ENCODE results near the gene ZNF410. TPM values are rescaled to one million over a fixed set of nuclear protein-coding genes. Genes with fewer than 3 reads are reported as not detected.

The ZNF410 gene
- total and polyA plus RNA-seq, 10 donors: 28.0 to 52.7 (median 46.0) TPM

DNA sequence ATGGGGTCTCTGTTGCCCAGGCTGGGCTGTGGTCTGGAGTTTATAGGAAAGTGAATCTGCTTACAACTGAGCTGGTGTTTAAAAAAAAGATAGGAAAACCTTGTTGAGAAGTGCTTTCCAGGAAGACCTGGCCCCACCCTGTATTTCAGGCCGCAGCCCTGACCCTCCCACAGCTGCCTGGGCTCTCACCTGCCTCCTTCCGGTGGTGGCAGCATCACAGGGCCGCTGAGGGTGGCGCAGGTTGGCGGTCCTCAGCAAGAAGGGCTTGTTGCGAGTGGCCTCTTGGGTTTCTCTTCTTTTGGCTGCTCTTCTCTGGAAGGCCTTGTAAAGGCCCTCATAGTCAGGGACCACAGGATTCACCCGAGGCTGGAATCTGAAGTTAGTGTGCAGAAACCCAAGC lies 55.5 kb downstream of the ZNF410 start:
- Histone ChIP-seq H3K36me3 (peaks cover 0 to 74% (median 29%) of the 10 kb centered on the region in 6 donors), H3K27ac (peak overlapping the region in 6 of 8 donors; percentile 5 to 61 (median 54)), H3K9me3 (no peaks in the 10 kb centered on the region), H3K27me3 (replicated peaks in 1 of 7) (no peaks in the 10 kb centered on the region), H3K4me3 (no peak overlapping the region), H3K4me1 (peaks cover 0 to 28% (median 10%) of the 10 kb centered on the region in 6 donors)
- TF ChIP-seq CTCF (IDR thresholded peaks at IDR 0.05 in 8 of 11, conservative IDR thresholded peaks at IDR 0.05 in 3 of 11) (no peak), POLR2A (IDR thresholded peaks at IDR 0.05) (no peak), POLR2AphosphoS5 (IDR thresholded peaks at IDR 0.05) (no peak)
- intact Hi-C loops (cut with DNase I; ENCODE audit: low total_unique reads): no loop called here
- DNase-seq: no peak
- WGBS, 5 donors: 77 to 90% (median 78%) methylated on average over 7 of the region's 7 CpGs

DNA sequence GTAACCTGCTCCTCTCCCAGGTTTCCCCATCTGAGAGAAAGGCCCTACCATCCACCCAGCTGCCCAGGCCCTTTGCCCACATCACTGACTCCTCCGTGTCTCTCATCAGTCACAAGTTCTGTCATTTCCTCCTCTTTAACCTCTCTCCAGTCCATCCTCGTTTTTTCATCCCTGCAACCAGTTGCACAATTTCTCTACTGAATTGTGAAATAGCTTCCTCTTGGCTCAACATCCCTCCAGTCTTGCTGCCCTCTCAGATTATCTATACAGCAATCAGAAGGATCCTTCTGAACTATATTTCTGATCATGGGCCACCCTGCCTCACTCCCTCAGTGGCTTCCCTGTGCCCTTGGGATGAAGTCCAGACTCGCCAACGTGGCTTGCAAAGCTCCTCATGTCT lies 56.4 kb downstream of the ZNF410 start:
- no peak for DNase-seq
- no peaks in the 10 kb centered on the region for H3K9me3 ChIP-seq
- WGBS, 5 donors: 26 to 54% (median 33%) methylated on average over 4 of the region's 4 CpGs
- no peak overlapping the region for H3K4me3 ChIP-seq
- intact Hi-C loops (cut with DNase I; ENCODE audit: low total_unique reads): no loop called here
- TF ChIP-seq CTCF (IDR thresholded peaks at IDR 0.05 in 8 of 11, conservative IDR thresholded peaks at IDR 0.05 in 3 of 11) (no peak), POLR2AphosphoS5 (IDR thresholded peaks at IDR 0.05) (peak in 1 of 3 donors; percentile 17)
- H3K27me3 ChIP-seq (replicated peaks in 1 of 7): no peaks in the 10 kb centered on the region
- peak overlapping the region in 5 of 8 donors; percentile 47 to 61 (median 59) for H3K27ac ChIP-seq
- H3K4me1 ChIP-seq: peaks cover 0 to 28% (median 10%) of the 10 kb centered on the region in 6 donors
- H3K36me3 ChIP-seq: peaks cover 0 to 65% (median 21%) of the 10 kb centered on the region in 6 donors

DNA sequence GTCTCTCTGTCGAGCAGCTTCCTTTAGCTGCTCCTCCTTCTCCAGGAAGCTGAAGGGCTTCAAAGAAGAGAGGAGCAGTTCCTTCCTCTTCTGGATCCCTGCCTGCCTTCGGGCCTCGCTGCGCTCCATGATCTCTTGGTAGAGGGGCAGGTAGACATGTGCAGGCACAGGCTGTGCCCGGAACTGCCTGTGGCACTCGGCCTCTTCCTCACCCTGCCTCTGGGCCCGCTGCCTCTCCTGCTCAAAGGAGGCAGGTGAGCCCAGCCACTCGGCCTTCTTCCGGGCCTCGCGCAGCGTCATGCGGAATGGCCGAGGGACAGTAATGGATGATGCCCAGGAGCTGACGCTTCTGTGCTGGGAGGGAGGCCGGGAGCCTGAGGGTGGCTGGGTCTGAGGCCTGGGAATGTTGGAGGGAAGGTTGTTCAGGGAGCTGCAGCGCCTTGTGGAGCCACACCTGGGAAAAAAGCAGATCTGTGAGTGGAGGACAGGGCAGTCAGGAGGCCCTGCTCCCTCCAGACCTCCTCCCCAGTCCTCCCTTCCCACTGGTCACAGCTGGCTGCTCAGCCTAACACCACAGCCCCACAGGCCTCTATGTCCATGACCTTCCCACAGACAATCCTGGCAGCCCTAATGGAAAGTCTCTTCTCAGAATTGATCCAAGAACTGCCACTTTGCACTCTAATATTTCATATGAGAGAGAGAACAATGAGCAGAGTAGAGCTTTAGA lies 57.9 kb downstream of the ZNF410 start:
- Histone ChIP-seq H3K9me3 (no peaks in the 10 kb centered on the region), H3K36me3 (peaks cover 0 to 59% (median 18%) of the 10 kb centered on the region in 6 donors), H3K27me3 (replicated peaks in 1 of 7) (no peaks in the 10 kb centered on the region), H3K4me1 (peaks cover 3 to 35% (median 15%) of the 10 kb centered on the region in 6 donors), H3K27ac (peak overlapping the region in 5 of 8 donors; percentile 9 to 61 (median 59)), H3K4me3 (no peak overlapping the region)
- DNase-seq: no peak
- WGBS, 5 donors: 80 to 87% (median 83%) methylated on average over 12 to 17 of the region's 17 CpGs
- intact Hi-C loops (cut with DNase I; ENCODE audit: low total_unique reads): no loop called here
- TF ChIP-seq POLR2A (IDR thresholded peaks at IDR 0.05) (no peak), POLR2AphosphoS5 (IDR thresholded peaks at IDR 0.05) (no peak), CTCF (IDR thresholded peaks at IDR 0.05 in 8 of 11, conservative IDR thresholded peaks at IDR 0.05 in 3 of 11) (no peak)

GRCh38 chr14:73945159-73945670 lies 58.6 kb downstream of the ZNF410 start:
- no peak overlapping the region for H3K4me3 ChIP-seq
- no peaks in the 10 kb centered on the region for H3K27me3 ChIP-seq (replicated peaks in 1 of 7)
- no peak overlapping the region for H3K27ac ChIP-seq
- DNase-seq: no peak
- intact Hi-C loops (cut with DNase I; ENCODE audit: low total_unique reads): no loop called here
- H3K4me1 ChIP-seq: peaks cover 3 to 36% (median 15%) of the 10 kb centered on the region in 6 donors
- peaks cover 0 to 52% (median 16%) of the 10 kb centered on the region in 6 donors for H3K36me3 ChIP-seq
- 80 to 95% (median 90%) methylated on average over 4 of the region's 4 CpGs for WGBS, 5 donors
- H3K9me3 ChIP-seq: no peaks in the 10 kb centered on the region
- no peak for TF ChIP-seq POLR2A (IDR thresholded peaks at IDR 0.05)
- no peak for TF ChIP-seq POLR2AphosphoS5 (IDR thresholded peaks at IDR 0.05)
- no peak for TF ChIP-seq CTCF (IDR thresholded peaks at IDR 0.05 in 8 of 11, conservative IDR thresholded peaks at IDR 0.05 in 3 of 11)
